GM18868 (cell line): Measurements from ENCODE around the gene GNA12.

Experiments used
- ATAC-seq: cut with Tn5 transposase; IDR thresholded peaks from one replicate; pipeline ENCODE4 v1.9.1; 2021; ENCODE audit warnings: mild to moderate bottlenecking, moderate library complexity; ENCODE audit not compliant: unreplicated experiment

Gene GNA12

DNA sequence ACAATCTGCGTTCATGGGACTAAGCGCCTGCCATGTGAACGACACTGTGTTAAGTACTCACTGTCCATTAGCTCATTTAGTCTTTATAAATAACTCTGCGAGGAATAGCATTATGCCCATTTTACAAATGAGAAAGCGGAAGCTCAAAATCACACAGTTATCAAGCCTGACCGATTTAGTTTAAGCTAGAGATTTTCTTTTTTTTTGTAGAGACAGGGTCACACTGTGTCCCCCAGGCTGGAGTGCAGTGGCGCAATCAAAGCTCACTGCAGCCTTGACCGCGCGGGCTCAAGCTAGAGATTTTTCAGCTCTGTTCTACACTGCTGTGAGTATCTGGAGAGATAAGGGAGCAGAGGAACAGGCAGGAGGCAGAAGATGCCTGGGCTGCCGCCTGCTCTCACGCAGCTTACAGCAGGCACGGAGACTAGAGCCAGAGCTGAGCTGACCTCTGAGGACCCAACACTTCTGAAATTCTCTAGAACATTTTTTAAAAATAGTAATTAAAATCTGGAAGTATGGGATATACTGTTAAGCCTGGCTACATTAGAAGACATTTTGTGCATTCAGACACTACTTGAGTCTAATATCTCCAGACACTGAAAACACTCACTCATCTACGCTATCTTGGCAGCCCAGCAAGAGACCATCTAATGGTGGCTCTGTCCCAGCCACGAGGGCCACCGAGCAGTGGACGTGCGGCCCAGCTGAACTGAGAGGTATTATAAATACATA lies 38.7 kb downstream of the GNA12 start:
- ATAC-seq: no peak

DNA sequence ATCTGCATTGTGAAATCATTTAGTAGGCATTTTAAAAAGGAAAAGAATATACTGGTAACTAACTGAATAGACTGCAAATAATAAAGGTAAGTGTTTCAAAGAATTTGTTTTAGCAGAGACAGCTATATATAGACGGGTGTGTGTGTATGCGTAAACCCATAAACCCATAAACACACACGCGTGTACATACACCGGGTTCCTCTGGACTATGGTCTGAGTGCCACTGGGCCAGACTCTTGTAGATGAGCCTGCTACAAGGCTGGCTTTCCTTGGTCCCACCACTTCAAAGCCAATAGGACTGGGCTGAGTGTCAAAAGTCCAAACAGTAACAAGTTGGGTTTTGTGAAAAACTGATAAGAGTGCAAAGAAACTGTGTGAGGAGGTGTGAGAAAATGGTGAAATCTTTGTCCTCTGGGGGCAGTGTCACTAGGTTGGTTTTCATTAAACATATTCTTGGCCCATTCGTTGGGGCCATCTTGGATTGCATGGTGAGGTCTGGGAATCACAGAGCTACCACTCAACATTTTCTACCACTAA lies 39.8 kb downstream of the GNA12 start:
- ATAC-seq: no peak

DNA sequence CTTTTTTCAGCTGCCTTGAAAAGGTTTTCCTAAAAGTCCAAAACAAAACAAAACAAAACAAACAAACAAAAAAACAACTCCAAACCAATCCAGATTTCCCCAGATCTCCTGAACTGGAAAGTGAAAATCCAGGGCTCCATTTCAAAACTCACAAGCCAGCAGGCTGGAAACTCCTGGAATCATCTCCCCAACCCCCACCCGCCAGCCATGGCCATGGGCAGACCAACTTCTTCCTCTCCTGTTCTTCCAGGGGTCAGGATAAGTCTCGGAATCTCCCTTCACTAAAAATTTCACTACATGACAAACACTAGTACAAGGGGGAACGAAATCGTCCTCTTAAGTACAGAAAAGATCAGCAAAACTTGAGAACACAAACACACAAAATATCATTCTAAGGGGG lies 40.4 kb downstream of the GNA12 start:
- ATAC-seq: no peak

DNA sequence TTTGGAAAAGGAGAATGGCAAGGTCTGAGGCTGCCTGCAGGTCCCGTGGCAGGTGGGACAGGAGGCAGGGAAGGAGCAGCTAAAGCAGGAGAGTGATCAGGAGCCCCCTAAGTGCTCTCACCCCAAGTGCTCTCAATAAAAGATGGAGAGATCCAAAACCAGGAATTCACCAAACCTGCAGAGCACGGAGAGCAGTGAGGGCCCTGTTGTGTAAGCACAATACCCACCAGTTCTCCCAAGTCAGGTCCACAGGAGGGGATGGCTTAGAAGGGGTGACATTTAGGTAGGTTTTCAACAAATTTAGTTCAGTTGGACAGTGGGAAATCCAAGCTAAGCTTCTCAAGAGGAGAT lies 40.8 kb downstream of the GNA12 start:
- no peak for ATAC-seq

DNA sequence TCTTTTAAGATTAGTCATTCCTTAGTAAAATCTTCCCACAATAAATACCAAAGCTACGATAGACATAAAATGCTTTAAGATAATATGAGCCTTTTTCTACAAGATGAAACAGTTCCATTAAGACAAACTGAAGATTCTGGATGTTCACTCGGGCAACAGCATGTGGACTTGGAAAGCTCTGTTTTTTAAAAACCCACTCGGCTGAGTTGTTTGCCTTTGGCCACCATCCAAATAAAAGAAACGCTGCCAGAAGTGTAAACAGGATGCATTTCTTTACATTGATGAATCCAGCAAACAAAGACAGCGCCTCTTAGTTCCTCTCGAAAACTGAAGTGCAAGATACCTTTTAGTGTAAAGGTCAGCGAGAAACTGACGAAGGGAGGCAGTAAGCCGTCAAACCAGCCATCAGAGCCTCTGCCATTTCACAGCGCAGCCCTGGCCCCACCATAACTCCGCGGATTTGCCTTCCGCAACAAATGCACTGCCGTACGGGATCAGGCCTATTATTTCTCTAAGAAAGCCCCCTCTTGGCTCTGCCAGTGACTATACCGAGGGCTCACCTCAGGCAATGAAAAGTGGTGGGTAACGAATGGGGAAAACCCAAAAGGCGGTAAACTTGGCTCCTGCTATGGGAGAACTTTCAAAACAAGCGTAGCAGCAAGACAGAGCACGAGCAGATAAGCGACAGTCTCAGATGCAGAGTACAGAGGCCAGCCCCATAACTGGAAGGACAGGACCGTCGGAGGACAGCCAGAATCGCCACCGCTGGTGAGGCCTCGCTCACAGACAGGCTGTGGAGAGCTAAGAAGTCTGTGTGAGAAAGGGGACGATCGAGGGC lies 41.4 kb downstream of the GNA12 start:
- ATAC-seq: no peak

DNA sequence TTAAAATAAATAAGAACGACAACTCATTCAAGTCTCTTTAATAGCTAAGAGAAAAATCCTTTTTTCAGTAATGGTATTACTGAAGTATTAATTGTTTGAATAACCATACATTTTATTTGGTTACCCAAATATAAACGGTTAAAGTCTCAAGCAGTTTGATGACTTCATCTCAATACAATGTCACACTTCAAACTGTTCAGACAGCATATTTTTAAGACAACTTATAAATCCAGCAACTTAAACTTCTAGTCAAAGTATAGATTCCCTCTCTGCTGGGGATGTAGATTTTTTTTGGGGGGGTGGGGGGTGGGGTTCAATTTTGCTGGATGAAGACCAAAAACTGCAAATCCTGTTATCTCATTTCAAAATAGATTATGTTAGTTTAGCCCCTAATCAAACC lies 42.0 kb downstream of the GNA12 start:
- no peak for ATAC-seq

DNA sequence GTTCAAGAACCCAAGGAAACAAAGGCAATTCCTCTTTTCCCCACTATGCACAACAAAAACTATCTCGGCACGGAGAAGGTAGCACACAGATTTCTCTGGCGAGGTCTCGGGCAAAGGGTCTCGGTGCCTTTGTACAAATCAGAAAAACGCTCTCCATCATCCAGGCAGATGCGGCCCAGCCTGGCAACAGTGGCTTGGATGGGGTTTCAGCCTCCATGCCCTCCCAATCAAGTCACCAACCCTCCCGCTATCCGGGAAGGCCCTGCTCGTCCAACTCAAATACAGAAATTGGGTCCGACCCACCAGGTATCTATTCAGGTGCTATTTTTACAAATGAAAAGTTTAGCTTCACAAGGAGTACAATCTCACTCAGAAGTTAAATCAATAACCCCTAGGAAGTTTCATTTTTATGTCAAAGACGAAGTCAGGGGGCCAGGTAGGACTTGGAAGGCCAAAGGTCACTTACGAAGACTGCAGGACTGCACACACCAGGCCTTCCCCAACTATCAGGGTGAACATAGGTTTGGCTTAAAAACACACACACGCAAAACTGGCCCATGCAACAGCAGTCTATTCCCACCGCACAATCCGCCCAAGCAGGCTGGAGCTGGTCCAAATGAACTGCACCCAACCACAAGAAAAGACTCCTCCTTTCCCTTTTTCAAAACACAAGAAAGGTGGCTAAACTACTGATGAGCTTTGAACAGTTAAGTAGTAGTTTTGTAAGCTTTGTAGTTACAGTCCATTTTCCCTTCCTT lies 43.0 kb downstream of the GNA12 start:
- ATAC-seq: no peak

DNA sequence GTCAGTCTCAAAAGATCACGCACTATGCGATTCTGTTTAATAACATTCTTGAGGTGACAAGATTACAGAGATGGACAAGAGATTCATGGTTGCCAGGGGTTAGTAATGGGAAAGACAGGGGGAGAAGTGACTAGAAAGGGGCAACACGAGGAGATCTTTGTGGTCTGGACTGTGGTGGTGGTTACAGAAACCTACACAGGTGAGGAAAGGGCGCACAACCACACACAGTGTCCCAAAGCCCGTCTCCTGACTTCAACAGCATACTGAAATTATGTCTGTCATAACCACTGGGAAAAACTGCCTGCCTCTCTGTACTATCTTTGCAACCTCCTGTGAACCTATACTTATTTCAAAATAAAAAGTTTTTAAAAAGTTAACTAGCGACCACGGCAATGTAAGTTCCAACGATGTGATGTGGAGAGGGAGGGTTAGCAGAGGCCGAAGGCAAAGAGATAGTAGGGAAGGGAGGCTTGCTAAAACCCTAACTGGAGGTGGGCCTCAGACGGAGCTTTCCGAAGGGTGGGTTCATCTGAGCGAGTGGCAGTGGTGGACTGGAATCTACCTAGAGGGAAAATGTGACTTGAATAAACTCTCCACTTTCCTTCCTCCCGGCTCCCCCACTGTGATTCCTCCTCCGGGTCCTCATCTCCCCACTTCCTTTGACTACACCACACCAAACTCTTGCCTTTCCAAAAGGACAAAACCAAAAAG lies 43.7 kb downstream of the GNA12 start:
- no peak for ATAC-seq

DNA sequence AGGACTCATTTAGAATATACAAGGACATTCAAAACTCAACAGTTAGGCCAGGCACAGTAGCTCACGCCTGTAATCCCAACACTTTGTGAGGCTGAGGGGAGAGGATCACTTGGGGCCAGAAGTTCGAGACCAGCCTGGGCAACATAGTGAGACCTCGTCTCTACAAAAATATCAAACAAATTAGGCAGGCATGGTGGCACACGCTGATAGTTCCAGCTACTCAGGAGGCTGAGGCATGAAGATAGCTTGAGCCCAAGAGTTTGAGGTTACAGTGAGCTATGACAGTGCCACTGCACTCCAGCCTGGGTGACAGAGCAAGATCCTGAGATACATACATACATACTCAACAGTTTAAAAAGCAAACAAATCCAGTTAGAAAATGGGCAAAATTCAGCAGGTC lies 44.9 kb downstream of the GNA12 start:
- no peak for ATAC-seq

DNA sequence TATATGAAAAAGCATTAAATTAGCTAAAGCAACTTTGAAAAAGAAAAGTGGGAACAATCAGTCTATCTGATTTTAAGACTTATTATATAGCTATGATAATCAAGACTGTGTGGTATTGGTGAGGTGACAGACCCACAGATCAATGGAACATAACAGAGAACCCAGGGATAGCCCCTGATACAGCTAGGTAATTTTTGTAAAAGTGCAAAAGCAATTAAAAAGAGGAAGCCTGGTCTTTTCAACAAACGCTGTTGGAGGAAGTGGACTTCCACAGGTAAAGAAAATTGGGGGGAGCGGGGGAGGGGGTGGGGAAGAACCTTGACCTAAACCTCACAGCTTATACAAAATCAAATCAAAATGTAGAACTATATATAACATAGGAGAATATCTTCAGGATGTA lies 45.4 kb downstream of the GNA12 start:
- no peak for ATAC-seq

DNA sequence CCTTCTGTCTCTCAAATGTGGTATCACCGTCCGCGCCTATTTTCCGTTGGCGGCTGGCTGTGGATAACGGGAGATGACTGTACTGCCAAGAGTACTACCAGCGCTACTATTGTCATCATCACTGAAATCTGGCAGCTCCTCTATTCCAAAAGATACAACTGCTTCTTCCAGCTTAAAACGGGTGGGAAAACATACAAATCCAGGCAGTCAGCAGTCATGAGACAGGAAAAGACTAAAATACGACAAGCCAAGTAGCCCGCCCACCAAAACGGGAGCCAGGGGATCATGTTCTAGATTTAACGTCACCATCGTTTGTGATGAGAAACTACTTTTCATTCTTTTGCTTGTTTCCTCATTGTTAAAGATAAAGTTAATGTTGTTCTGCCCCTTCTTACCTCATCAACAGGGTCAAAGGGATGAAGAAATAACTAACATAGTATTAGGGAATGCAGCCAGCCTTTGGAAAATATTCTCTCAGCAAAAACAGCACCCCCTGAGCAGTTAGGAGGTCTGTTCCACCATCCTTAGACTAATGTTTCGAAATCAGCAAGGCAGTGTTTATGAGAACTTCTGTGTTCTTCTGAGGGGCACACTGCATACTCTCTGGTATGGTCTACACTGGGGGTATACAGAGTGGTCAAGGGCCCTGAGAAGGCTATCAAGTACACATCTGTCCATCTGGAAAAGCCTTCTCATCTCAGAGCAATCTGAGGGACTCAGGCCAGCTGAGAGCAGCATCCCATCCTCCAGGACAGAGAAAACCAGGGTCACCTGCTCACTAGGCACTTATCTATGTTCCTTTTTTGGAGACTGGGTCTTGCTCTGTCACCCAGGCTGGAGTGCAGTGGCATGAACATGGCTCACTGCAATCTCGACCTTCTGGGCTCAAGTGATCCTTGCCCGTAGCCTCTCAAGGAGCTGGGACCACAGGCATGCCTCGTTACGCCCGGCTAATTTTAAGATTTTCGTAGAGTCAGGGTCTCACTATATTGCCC lies 47.5 kb downstream of the GNA12 start:
- ATAC-seq: no peak

DNA sequence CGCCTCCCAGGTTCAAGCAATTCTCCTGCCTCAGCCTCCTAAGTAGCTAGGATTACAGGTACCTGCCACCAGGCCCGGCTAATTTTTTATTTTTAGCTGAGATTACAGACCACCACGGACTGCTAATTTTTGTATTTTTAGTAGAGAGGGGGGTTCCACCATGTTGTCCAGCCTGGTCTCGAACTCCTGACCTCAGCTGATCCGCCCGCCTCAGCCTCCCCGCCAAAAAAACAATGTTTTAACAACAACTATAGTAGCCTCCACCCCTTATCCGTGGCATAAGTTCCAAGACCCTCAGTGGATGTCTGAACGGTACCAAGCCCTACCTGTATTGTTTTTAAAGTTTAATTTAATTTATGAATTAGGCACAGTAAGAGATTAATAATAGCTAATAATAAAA lies 48.2 kb downstream of the GNA12 start:
- ATAC-seq: no peak

DNA sequence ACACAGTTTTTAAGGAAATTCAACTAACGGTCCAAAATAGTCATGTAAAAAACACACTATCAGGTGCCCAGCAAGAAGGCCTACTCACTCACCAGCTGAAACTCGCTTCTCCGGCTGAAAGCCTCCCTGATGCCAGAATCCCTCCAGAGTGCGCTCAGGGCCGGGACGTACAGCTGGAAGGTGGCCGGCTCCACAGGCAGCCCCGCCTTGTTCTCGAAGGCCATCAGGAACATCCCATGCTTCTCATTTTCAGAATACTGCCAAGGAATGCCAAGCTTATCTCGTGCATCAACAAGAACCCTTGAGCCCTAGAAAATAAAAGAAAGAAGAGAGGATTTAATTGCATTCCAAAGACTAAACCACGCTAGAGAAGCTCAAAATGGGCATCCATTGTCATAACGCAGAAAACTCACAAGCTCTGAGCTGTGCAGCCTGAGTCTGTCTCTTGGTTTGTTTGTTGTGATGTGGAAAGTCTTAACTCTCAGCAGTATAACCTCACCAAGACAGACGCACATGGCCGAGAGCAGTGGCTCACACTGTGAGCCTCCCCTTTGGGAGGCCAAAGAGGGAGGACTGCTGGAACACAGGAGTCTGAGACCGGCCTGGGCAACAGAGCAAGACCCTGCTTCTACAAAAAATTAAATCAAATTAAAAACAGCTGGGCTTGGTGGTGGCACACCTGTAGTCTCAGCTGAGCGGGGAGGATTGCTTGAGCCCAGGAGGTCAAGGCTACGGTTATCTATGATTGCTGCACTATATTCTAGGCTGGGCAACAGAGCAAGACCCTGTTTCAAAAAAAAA lies 49.1 kb downstream of the GNA12 start:
- no peak for ATAC-seq

DNA sequence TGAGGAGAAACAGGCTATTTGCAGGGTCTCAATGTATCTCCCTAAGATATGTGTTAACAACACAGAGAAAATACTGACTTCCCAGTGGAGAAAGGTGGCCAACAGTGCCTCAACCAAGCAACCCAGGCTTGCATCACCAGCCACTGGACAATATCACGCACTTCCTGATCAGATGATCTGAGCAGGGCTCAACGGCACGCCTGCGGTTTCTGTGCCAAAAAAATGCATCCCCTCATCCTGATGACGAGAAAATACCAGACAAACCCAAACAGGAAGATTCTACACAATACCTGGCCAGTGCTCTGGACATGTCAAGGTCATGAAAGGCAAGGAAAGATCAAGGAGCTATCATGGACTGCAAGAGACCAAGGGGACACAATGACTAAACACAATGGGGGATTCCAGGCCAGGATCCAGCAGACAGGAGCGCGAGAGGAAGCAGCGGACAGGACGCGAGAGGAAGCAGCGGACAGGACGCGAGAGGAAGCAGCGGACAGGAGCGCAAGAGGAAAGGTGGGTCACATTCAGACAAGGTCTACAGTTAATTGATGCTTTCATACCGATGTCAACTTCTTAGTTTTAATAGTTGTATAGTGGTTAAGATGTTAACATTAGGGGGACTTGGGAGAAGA lies 51.1 kb downstream of the GNA12 start:
- no peak for ATAC-seq

DNA sequence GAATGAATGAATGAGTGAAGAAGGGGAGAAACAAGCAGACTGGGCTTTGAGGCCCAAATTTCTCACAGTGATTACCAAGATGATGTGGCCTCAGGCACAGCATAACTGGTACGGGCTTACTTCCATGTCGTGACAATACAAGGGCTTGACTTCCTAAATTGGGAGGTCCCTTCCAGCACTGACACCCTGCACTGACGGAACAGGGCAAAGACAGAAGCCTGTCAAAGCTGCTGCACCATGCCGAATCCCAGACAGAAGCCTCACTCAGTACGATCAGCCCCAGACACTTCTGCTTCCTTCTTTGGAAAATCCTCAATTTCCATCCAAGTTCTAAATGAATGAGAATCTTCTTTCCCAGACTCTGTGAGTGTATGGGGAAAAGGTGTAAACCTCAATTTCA lies 51.9 kb downstream of the GNA12 start:
- ATAC-seq: no peak

DNA sequence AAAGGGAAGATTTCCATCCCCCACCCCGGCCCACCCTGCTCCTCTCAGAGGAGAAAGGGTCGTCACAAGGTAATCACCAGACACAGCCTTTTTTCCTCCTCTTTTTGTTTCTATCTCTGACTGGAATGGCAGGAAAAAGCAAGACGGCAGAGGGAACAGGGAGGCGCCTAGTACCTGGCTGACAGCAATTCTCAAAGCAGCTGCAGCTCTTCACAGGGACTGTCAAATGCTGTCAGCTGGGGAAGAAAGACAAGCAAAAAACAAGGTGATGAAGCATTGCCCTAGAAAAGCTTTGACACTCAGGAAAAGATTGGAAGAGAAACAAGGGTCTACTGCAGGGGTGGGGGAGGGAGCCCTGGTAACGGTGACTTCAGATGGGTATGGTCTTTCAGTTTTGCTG lies 52.7 kb downstream of the GNA12 start:
- no peak for ATAC-seq

DNA sequence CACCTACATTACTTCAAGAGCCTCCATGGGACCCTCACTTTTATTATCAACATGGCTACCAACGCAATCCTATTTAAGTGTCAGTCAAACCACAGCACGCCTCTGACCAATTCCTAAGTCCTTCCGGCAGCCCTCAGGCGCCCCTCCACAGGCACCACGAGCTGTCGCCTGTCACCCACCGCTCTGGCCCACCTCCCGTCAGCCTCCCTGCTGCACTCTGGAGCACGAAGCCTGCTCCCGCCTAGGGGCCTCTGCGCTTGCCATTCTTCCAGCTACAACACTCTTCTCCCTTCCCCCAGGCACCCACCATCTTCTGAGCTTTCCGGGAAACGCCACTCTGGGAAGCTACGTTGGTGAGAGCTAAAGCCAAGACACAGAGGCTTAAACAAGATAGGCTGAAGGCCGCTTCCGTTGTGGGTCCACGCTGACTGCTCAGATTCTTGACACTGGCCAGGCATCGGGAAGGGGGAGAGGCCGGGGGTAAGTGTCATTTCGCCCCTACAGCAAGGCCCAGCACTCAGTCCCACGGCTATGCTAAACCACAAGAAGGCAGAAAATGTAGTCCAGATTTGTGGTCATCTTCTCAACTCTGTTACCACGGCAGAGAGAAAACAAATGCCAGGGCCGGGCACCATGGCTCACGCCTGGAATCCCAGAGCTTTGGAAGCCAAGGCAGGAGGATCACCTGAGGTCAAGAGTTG lies 56.7 kb downstream of the GNA12 start:
- no peak for ATAC-seq

DNA sequence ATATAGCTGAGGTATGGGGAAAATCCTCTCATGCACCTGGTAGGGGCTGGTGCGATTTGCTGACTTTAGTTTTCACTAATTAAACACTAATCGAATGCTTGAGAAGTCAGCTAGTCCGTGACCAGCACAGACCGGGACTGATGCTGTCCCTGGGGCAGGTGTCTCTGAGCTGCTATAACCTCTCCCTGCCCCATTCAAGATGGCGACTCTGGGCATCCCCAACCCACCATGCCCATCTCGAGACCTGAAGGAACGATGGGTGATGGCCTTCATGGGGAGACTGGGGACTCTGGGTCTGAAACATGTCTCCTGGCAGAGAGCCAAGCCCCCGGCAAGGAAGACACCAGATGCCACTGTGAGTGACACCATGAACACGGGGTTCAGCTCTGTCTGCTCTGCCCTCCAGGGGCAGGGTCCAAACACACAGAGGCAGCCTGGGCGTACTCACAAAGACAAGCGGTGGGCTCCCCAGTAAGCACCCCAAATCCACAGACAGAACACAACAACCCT lies 57.4 kb downstream of the GNA12 start:
- no peak for ATAC-seq
